KMS-11 (cell line): ENCODE data around the gene PPP2R3A.

Experiments used
- H2AFZ ChIP-seq: fragments of 200-600 bp; sonication (generic); 2 replicates; pipeline ENCODE4 v1.6.1; 2016; ENCODE audit warnings: antibody characterized with exemption, mixed run types, low read depth
- H3K27ac ChIP-seq: fragments of 200-600 bp; sonication (generic); 2 replicates; pipeline ENCODE4 v1.6.1; 2016; ENCODE audit warnings: mild to moderate bottlenecking, mixed run types
- H3K27me3 ChIP-seq: fragments of 200-600 bp; sonication (generic); 2 replicates; pipeline ENCODE4 v1.6.1; 2017; ENCODE audit warnings: mild to moderate bottlenecking, low read depth, mixed run types, moderate library complexity; ENCODE audit not compliant: insufficient read depth
- H3K36me3 ChIP-seq: fragments of 200-600 bp; sonication (generic); 2 replicates; pipeline ENCODE4 v1.6.1; 2017; ENCODE audit warnings: mild to moderate bottlenecking, mixed run types; ENCODE audit not compliant: insufficient read depth
- H3K4me1 ChIP-seq: fragments of 200-600 bp; sonication (generic); 2 replicates; pipeline ENCODE4 v1.6.1; 2016; ENCODE audit warnings: mild to moderate bottlenecking, low read depth, mixed run types; ENCODE audit not compliant: poor library complexity, severe bottlenecking
- H3K4me2 ChIP-seq: fragments of 200-600 bp; sonication (generic); 2 replicates; pipeline ENCODE4 v1.7.0; 2016; ENCODE audit warnings: mild to moderate bottlenecking, mixed run types
- H3K4me3 ChIP-seq: fragments of 200-600 bp; sonication (generic); IDR thresholded peaks from 2 replicates; pipeline ENCODE4 v1.6.1; 2017; ENCODE audit warnings: low read depth, low read length, mixed read lengths; ENCODE audit not compliant: insufficient read depth
- H3K79me2 ChIP-seq: fragments of 200-600 bp; sonication (generic); 2 replicates; pipeline ENCODE4 v1.6.1; 2016; ENCODE audit warnings: low read depth, mixed run types; ENCODE audit not compliant: insufficient read depth
- H3K9ac ChIP-seq: fragments of 200-600 bp; sonication (generic); 2 replicates; pipeline ENCODE4 v1.6.1; 2016; ENCODE audit warnings: mild to moderate bottlenecking, mixed run types
- H4K20me1 ChIP-seq: fragments of 200-600 bp; sonication (generic); 2 replicates; pipeline ENCODE4 v1.6.1; 2016; ENCODE audit warnings: mild to moderate bottlenecking, mixed run types; ENCODE audit not compliant: insufficient read depth
- TF ChIP-seq, protein P1 (sequence below): fragments of 200-600 bp; sonication (generic); conservative IDR thresholded peaks from 2 replicates; pipeline ENCODE4 v1.6.1; 2017; ENCODE audit warnings: low read depth, mild to moderate bottlenecking, antibody characterized with exemption, low read length, moderate library complexity, mixed read lengths

Gene PPP2R3A

DNA sequence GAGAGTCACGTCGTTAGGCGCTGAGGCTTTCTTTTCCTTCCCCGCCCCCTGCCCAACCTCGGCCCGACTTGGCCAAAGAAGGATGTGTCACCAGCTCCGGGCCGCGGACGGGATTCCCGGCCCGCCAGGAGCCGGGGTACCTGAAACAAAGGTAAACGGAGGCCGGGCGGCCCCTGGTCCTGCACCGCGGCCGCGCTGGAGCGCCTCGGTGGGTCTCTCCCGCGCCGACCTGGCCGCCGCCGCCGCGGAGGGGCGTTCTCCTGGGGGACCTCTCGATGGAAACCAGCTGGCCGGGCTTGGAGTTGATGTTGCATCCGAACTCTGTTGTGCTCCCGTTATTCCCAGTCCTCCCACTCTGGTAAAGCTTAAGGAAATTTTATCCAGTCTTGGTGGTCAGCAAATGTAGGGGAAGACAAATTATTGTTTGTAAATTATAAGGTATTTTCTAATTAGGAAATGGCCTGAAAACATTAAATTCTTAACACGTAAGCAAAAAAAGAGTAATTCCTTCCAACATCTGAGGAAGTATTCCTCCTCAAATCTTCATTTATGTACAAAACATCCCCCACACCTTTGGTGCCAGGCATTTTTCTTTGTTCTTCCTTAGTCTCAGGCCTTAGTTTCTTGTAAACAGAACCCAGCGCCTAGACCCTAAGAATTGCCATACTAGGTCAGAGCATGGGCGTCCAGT is 888 bp downstream of the PPP2R3A start:
- no peak overlapping the region for H3K27ac ChIP-seq
- TF ChIP-seq, protein P1, sequence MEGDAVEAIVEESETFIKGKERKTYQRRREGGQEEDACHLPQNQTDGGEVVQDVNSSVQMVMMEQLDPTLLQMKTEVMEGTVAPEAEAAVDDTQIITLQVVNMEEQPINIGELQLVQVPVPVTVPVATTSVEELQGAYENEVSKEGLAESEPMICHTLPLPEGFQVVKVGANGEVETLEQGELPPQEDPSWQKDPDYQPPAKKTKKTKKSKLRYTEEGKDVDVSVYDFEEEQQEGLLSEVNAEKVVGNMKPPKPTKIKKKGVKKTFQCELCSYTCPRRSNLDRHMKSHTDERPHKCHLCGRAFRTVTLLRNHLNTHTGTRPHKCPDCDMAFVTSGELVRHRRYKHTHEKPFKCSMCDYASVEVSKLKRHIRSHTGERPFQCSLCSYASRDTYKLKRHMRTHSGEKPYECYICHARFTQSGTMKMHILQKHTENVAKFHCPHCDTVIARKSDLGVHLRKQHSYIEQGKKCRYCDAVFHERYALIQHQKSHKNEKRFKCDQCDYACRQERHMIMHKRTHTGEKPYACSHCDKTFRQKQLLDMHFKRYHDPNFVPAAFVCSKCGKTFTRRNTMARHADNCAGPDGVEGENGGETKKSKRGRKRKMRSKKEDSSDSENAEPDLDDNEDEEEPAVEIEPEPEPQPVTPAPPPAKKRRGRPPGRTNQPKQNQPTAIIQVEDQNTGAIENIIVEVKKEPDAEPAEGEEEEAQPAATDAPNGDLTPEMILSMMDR: no peak
- no peaks in the 10 kb centered on the region for H3K79me2 ChIP-seq
- no peaks in the 10 kb centered on the region for H3K27me3 ChIP-seq
- peak overlapping the region; percentile 96 for H3K4me2 ChIP-seq
- peak overlapping the region; percentile 45; the same call in 1 of the 2 replicates for H3K9ac ChIP-seq
- H3K4me3 ChIP-seq: peak overlapping the region; percentile 85
- no peaks in the 10 kb centered on the region for H3K36me3 ChIP-seq
- H3K4me1 ChIP-seq: peaks cover 12% of the 10 kb centered on the region
- H2AFZ ChIP-seq: peak overlapping the region; percentile 98
- H4K20me1 ChIP-seq: no peaks in the 10 kb centered on the region

DNA sequence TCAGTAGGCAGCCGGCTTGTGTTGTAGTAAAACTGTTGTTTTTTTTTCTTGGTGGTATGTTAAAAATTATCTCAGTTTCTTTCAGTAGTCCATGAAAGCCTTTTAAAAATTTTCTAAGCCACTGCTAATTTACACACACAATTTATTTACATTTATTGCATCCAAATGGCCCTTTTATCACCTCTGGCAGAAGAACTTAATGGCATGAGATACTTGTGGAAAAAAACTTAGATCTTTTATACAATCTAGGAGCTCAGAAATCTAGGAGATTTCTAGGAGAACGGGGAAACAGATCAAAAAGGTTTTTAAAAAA is 1.4 kb downstream of the PPP2R3A start:
- Histone ChIP-seq H3K79me2 (no peaks in the 10 kb centered on the region), H3K4me3 (no peak overlapping the region), H3K9ac (no peak overlapping the region)

DNA sequence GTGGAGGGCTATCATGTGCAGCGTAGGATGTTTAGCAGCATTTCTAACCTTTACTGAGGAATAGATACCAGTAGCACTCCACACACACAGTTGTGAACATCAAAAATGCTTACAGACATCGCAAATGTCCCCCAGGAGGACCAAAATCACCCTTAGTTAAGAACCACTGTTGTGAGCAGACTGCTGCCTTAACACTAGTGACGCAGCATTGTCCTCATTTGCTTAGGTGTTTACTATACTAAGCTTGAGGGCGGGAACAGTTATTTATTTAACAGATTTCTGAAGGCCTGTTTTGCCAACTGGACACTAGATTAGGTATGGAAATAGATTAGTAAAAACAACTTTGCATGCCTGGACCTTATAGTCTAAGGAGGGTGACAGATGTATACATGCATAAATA is 2.3 kb downstream of the PPP2R3A start:
- TF ChIP-seq, protein P1: no peak
- H3K36me3 ChIP-seq: no peaks in the 10 kb centered on the region
- H3K4me2 ChIP-seq: no peak overlapping the region
- no peak overlapping the region for H2AFZ ChIP-seq
- H3K27ac ChIP-seq: no peak overlapping the region
- no peaks in the 10 kb centered on the region for H3K79me2 ChIP-seq
- H3K9ac ChIP-seq: no peak overlapping the region
- no peak overlapping the region for H3K4me3 ChIP-seq
- H4K20me1 ChIP-seq: no peaks in the 10 kb centered on the region
- peaks cover 12% of the 10 kb centered on the region for H3K4me1 ChIP-seq
- H3K27me3 ChIP-seq: no peaks in the 10 kb centered on the region

More for the DNA sequence above, 1.4 kb downstream of the PPP2R3A start:
- no peaks in the 10 kb centered on the region for H3K36me3 ChIP-seq
- H3K27me3 ChIP-seq: no peaks in the 10 kb centered on the region
- H3K4me1 ChIP-seq: peaks cover 12% of the 10 kb centered on the region
- H4K20me1 ChIP-seq: no peaks in the 10 kb centered on the region
- TF ChIP-seq, protein P1: no peak
- H3K27ac ChIP-seq: no peak overlapping the region
- peak overlapping the region; percentile 98 for H2AFZ ChIP-seq
- peak overlapping the region; percentile 96; the same call in 1 of the 2 replicates for H3K4me2 ChIP-seq

DNA sequence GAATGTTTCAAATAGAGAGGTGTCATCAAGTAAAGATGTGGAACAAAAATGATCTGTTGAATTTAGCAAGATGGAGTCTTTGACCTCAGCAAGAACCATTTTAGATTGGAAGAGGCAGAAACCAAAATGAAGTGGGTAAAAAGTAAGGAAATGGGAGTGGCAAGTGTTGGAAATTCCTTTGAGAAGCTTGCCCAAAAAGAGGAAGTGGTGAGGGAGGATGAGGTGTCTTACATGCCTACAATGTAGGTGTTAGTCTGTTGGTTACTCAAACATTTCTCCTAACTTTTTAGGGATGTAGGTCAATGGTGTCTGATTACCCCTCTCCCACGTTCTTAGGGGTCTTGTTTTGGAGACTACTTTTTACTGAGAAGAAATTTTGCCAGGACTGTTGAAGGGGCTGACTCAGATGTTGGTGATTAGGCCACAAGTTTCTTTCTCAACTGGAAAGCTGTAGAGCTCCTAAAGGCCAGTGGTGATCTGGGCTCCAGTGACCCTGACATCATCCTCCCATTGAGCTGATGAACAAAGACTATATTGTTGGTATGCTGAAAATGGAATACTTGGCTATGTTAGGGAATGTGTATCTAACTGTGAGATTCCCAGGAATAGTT is 5.1 kb downstream of the PPP2R3A start:
- H4K20me1 ChIP-seq: no peaks in the 10 kb centered on the region
- no peaks in the 10 kb centered on the region for H3K27me3 ChIP-seq
- H3K4me1 ChIP-seq: peaks cover 9% of the 10 kb centered on the region
- TF ChIP-seq, protein P1: no peak
- H3K36me3 ChIP-seq: no peaks in the 10 kb centered on the region
- H3K27ac ChIP-seq: no peak overlapping the region
- H3K4me2 ChIP-seq: no peak overlapping the region
- H2AFZ ChIP-seq: no peak overlapping the region
- no peak overlapping the region for H3K4me3 ChIP-seq
- H3K9ac ChIP-seq: no peak overlapping the region
- H3K79me2 ChIP-seq: no peaks in the 10 kb centered on the region
